Memory B cell (primary cell): ENCODE measurements around the gene CAPN7.

ENCODE experiments used
- ATAC-seq: fragments of 150-1000 bp; cut with Tn5 transposase; 2 replicates; pipeline ENCODE4 v1.10.0; 2021; ENCODE audit warnings: low read depth, mild to moderate bottlenecking, moderate library complexity
- DNase-seq, 2 donors: peaks; one replicate each; pipeline ENCODE4 v3.0.0; 2022; ENCODE audit warnings: low spot score in 2 of 2
- H3K27ac Mint-ChIP-seq: one replicate; pipeline ENCODE4 v1.8.0; 2022; ENCODE audit warnings: mild to moderate bottlenecking, moderate library complexity, mixed read lengths
- H3K27me3 Mint-ChIP-seq: one replicate; pipeline ENCODE4 v1.8.0; 2022; ENCODE audit warnings: mixed read lengths
- H3K36me3 Mint-ChIP-seq: one replicate; pipeline ENCODE4 v1.8.0; 2022; ENCODE audit warnings: mild to moderate bottlenecking, mixed read lengths
- H3K4me1 Mint-ChIP-seq: one replicate; pipeline ENCODE4 v1.8.0; 2022; ENCODE audit warnings: mixed read lengths
- H3K4me3 Mint-ChIP-seq: one replicate; pipeline ENCODE4 v1.8.0; 2022; ENCODE audit warnings: mild to moderate bottlenecking, moderate library complexity, mixed read lengths
- H3K9me3 Mint-ChIP-seq: one replicate; pipeline ENCODE4 v1.8.0; 2022; ENCODE audit warnings: mixed read lengths

CAPN7 gene

GRCh38 chr3:15266510-15267376 is 60.7 kb downstream of the CAPN7 start:
- peak overlapping the region; percentile 67 for H3K27ac Mint-ChIP-seq
- H3K4me3 Mint-ChIP-seq: no peak overlapping the region
- no peaks in the 10 kb centered on the region for H3K27me3 Mint-ChIP-seq
- peaks cover 15% of the 10 kb centered on the region for H3K36me3 Mint-ChIP-seq
- DNase-seq (no peak), ATAC-seq (no peak)
- H3K9me3 Mint-ChIP-seq: no peaks in the 10 kb centered on the region
- H3K4me1 Mint-ChIP-seq: peaks cover 37% of the 10 kb centered on the region

DNA sequence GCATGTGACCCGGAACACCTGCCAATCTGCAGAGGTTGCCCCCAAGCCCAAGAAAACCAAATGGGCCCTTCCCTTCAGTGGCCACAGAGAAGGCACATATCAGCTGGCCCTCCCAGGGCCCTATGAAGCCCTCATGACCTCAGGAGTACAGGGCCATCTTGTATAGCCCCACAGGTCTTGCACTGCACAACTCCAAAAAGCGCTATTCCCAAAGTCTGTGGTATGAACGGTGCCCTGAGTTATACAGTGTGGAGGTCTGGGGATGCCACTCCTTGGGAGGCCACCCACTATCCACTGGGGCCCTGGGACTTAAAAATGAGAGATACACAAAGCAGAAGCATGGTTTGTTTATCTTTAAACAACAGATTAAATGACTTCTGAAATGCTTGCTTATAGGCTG is 61.5 kb downstream of the CAPN7 start:
- DNase-seq (no peak), ATAC-seq (no peak)
- Mint-ChIP-seq H3K4me1 (peaks cover 45% of the 10 kb centered on the region), H3K4me3 (no peak overlapping the region), H3K27ac (peak overlapping the region; percentile 63), H3K36me3 (peaks cover 15% of the 10 kb centered on the region), H3K9me3 (no peaks in the 10 kb centered on the region), H3K27me3 (no peaks in the 10 kb centered on the region)

DNA sequence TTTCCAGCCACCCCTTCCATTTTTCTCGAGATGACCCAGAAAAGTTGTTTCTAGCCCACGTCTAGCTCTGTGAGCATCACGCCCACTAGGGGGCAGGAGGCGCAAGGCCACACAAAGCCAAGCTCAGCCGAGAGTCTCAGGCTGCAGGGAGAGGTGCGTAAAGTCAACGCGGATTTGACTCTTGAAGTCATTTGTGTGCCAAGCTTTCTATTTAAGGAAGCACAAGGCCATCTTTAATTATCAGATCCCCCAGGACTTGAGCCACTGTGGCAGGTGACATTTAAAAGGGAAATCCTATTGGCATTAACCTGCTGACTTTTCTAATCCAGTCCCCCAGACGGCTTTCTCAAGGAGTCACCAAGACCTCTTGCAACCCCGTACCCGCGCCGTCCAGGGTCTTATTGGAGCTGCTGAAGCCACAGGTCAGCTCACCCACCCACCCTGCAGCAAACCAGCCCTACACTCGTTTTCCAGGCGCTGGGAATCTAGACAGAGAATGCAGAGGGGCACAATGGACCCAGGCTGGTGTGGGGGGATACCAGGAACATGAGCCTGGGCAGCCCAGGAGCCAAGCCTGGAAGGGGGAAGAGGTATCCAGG is 62.1 kb downstream of the CAPN7 start:
- no peak overlapping the region for H3K4me3 Mint-ChIP-seq
- DNase-seq (peak; percentile 75 to 76), ATAC-seq (peak; percentile 33)
- H3K36me3 Mint-ChIP-seq: peaks cover 15% of the 10 kb centered on the region
- H3K27ac Mint-ChIP-seq: peak overlapping the region; percentile 63
- H3K9me3 Mint-ChIP-seq: no peaks in the 10 kb centered on the region
- H3K27me3 Mint-ChIP-seq: no peaks in the 10 kb centered on the region
- peaks cover 49% of the 10 kb centered on the region for H3K4me1 Mint-ChIP-seq

DNA sequence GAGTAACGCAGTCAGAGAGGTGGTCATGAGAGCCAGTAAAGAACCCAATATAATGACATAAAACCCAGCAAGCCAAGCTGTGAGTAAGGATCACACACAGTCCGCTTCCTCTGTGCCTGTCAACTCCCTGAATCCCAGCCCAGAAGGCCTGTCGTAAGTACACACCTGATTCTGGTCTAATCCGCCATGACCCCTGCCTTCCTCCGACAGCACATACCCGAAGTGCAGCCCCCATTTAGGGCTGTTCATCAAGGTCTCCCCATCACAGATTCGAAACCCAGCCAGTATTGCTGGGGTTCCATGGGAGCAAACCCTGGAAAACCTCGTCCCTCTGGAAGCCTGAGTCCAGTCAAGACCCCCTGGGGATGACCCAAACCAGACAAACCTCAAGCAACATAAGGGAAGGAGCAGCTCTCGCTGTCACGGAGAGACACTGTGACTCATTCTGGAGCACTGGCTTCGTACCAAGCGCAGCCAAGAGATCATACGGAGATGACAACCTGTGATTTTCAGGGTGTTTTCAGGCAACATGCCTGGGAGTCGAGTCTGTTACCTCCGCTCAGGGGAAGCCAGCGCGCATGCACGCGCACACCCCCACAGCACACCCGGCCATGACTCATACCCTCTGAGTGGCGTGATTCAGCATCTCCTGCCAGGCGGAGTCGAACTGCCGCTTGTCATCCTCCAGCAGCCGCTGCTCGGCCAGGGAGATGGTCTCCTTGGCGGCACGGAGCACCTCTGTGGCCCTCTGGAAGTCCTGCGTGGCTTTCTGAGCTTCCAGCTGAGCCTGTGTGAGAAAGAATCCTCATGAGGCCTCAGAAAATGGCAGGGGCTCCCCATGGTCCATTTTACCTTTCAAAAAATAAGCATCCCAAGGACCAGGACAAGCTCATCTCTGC is 63.3 kb downstream of the CAPN7 start:
- H3K36me3 Mint-ChIP-seq: peaks cover 19% of the 10 kb centered on the region
- H3K4me1 Mint-ChIP-seq: peaks cover 59% of the 10 kb centered on the region
- H3K9me3 Mint-ChIP-seq: no peaks in the 10 kb centered on the region
- peak overlapping the region; percentile 69 for H3K27ac Mint-ChIP-seq
- H3K27me3 Mint-ChIP-seq: no peaks in the 10 kb centered on the region
- peak overlapping the region; percentile 50 for H3K4me3 Mint-ChIP-seq
- DNase-seq: peak; percentile 47
- peak; percentile 29 for ATAC-seq

- Mint-ChIP-seq H3K36me3 (peaks cover 18% of the 10 kb centered on the region), H3K4me1 (peaks cover 63% of the 10 kb centered on the region), H3K4me3 (no peak overlapping the region), H3K27me3 (no peaks in the 10 kb centered on the region), H3K27ac (no peak overlapping the region), H3K9me3 (peaks cover 2% of the 10 kb centered on the region)
- ATAC-seq: no peak
- no peak for DNase-seq
These were observed 65.0 kb downstream of the CAPN7 start for GRCh38 chr3:15271030-15271429.

DNA sequence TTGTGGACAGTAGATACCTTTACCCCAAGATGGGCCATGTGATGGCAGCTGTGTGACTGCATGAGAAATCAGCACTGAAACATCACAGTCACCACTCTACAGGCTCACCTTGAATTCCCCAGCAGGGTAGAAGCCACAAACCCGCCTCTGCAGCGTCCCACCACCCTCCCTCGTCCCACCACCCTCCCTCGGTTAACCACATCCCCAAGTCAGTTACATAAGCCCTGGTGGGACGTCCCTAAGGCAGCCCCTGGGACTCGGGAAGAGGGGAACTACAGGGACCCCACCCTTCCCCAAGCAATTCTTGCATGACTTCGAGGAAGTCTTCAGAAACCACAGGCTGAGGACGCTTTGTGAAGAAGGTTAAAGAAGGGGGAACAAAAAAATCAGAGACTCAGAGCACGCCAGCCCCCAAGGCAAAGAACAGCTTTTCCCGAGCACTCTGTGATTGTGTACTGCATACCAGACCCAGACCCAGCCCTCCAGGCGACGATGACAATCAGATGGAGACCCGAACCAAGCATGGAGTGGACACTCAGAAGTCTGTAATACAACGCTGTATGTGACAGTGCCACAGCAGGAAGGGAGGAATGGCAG is 65.8 kb downstream of the CAPN7 start:
- H3K9me3 Mint-ChIP-seq: peaks cover 2% of the 10 kb centered on the region
- H3K27ac Mint-ChIP-seq: peak overlapping the region; percentile 96
- DNase-seq: peak; percentile 52 to 81

GRCh38 chr3:15272426-15273196 is 66.6 kb downstream of the CAPN7 start:
- H3K4me1 Mint-ChIP-seq: peaks cover 70% of the 10 kb centered on the region
- H3K27ac Mint-ChIP-seq: peak overlapping the region; percentile 96
- peaks cover 20% of the 10 kb centered on the region for H3K36me3 Mint-ChIP-seq
- ATAC-seq (no peak), DNase-seq (no peak)
- H3K27me3 Mint-ChIP-seq: no peaks in the 10 kb centered on the region
- peaks cover 2% of the 10 kb centered on the region for H3K9me3 Mint-ChIP-seq
- peak overlapping the region; percentile 39 for H3K4me3 Mint-ChIP-seq

More for the DNA sequence above, 65.8 kb downstream of the CAPN7 start:
- Mint-ChIP-seq H3K36me3 (peaks cover 18% of the 10 kb centered on the region), H3K27me3 (no peaks in the 10 kb centered on the region), H3K4me3 (peak overlapping the region; percentile 84), H3K4me1 (peaks cover 64% of the 10 kb centered on the region)
- ATAC-seq: peak; percentile 84

GRCh38 chr3:15273227-15273626 is 67.2 kb downstream of the CAPN7 start:
- peak overlapping the region; percentile 66 for H3K27ac Mint-ChIP-seq
- peak overlapping the region; percentile 43 for H3K4me3 Mint-ChIP-seq
- no peaks in the 10 kb centered on the region for H3K27me3 Mint-ChIP-seq
- ATAC-seq (no peak), DNase-seq (no peak)
- H3K9me3 Mint-ChIP-seq: peaks cover 2% of the 10 kb centered on the region
- H3K36me3 Mint-ChIP-seq: peaks cover 20% of the 10 kb centered on the region
- peaks cover 69% of the 10 kb centered on the region for H3K4me1 Mint-ChIP-seq

DNA sequence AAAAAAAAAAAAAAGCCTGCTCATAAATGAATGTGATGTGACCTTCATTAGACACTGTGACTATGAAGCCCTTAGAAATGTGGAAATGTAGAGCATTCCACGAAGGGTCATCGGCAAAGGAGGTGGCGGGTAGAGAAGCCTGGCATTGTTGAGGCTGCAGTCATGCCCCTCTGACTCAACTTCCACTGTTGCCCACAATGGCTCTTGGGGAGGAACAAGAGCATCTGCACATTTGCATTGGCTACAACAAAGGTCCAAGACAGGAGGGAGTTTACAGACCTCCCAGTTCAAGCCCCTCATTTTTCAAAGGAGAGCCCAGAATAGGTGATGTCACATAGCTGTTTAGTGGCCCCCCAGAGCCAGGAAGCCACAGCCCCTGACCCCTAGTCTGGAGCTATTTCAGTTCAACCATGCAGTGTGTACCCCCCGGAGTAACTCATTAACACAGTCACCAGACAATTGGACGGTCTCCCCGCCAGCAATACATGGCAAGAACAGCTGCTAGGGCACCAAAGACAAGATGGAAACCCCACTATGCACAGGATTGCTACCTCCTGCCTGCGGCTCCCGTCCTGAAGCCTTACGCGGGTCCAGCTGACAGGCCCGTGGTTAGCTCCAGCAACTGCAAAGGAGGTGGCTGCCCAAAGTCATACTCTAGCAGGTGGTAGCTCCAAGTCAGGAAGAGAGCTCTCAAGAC is 70.1 kb downstream of the CAPN7 start:
- DNase-seq: no peak
- H3K9me3 Mint-ChIP-seq: peaks cover 2% of the 10 kb centered on the region
- peaks cover 71% of the 10 kb centered on the region for H3K4me1 Mint-ChIP-seq

DNA sequence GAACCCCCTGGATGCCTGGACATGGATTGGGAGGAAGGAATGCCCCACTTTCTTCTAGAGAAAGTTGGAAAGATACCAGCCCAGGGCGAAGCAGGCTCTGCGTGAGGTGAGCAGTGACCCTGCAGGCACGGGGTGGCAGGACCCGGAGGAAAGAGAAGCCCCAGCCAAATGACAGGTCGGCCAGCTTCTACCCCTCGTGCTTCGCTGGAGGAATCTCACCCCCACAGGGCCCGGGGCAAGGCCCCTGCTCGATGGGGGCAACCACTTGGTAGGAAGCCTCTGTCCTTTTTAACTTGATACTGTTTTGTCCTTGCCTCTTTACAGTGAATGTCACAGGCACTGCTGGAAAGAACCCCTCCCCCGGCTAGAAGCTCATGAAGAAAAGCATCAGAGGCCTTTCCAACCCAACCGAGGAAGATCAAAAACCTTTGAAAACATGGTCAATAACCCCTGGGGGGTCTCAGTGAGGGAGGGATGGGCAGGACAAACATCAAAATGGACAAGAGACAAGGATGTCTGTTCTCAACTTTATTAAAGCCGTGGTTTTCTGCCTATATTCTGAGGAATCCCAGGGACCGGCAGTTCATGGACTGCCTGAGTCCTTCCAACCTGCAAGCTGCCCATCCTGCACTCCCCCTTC is 71.9 kb downstream of the CAPN7 start:
- Mint-ChIP-seq H3K27me3 (no peaks in the 10 kb centered on the region), H3K4me1 (peaks cover 61% of the 10 kb centered on the region), H3K36me3 (peaks cover 12% of the 10 kb centered on the region), H3K27ac (no peak overlapping the region), H3K4me3 (no peak overlapping the region), H3K9me3 (peaks cover 2% of the 10 kb centered on the region)
- DNase-seq (no peak), ATAC-seq (no peak)

More for the DNA sequence above, 70.1 kb downstream of the CAPN7 start:
- Mint-ChIP-seq H3K4me3 (peak overlapping the region; percentile 2), H3K27ac (peak overlapping the region; percentile 21), H3K36me3 (peaks cover 14% of the 10 kb centered on the region), H3K27me3 (no peaks in the 10 kb centered on the region)
- ATAC-seq: no peak

DNA sequence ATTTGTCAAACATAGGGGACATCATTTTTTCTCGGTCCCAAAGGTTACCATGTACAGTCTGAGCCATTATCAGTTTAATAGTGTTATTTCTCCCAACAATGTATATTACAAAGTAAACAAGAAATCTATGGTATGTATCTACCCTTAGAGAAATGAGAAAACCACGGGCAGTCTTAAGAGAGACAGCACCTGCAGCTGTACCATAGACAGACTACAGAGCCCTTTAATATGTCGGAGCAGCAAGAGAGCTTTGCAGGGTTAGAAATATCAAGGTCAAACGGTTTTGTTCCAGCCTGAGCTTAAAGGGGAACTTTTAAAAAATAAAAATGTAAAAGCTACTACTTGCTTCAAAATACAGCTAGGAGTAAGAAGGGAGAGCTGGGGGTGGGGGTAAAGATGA is 73.2 kb downstream of the CAPN7 start:
- ATAC-seq (no peak), DNase-seq (no peak)
- Mint-ChIP-seq H3K27ac (peak overlapping the region; percentile 0), H3K4me1 (peaks cover 62% of the 10 kb centered on the region), H3K27me3 (no peaks in the 10 kb centered on the region), H3K9me3 (peaks cover 2% of the 10 kb centered on the region), H3K36me3 (peaks cover 9% of the 10 kb centered on the region), H3K4me3 (no peak overlapping the region)

DNA sequence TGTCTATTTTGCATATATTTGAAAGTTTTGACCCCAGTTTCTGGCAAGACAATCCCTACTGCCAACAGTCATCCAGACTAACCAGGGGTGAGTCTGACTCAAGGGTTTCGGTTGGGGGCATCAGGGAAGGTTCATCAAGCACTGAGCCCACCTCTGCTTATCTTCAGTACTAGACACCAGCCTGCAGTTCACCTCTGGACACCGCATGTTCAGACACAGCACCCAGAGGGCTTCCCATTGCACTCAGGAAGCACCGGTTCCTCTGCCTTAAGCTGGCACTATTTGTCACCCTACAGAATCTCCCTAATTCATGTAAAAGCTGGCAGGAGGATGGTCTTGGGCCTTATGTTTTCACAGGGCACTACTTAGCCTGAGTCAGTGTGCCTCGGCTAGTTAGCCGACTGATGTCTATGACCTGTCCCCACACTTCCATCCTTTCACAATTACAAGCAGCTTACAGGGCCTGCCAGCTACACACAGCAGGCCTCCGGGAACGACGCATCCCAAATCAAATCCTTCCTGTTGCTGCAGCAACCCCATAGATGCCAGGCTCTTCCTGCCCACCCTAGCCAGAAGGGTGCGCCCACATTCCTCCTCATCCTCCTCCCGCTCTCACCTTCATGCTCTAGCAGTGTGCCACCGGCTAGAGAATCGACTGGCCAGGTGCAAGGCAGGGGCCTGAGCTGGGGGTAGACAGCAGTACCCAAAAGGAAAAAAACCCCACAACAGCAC is 73.8 kb downstream of the CAPN7 start:
- ATAC-seq (peak; percentile 54), DNase-seq (no peak)
- Mint-ChIP-seq H3K4me1 (peaks cover 62% of the 10 kb centered on the region), H3K27ac (peak overlapping the region; percentile 0), H3K9me3 (peaks cover under 1% of the 10 kb centered on the region), H3K4me3 (peak overlapping the region; percentile 2), H3K36me3 (peaks cover 7% of the 10 kb centered on the region), H3K27me3 (no peaks in the 10 kb centered on the region)
